ENCODE results near the gene EPHB2.
"Not testable (repeated sequence)": the region's sequence is repeated elsewhere in the genome, so short reads cannot be mapped to it uniquely, and the experiment has no call there.

Gene EPHB2

GRCh38 chr1:22837332-22837731 is 126.7 kb downstream of the EPHB2 start:
- DNase-seq (ENCODE audit: low read depth) = no peak
- no peak for TF ChIP-seq CTCF (IDR thresholded peaks at IDR 0.05; ENCODE audit: low read length, missing control alignments)
- H3K4me3 ChIP-seq (replicated peaks; ENCODE audit: low read depth, low read length) = no peak overlapping the region

GRCh38 chr1:22838965-22839364 is 128.3 kb downstream of the EPHB2 start:
- TF ChIP-seq CTCF (IDR thresholded peaks at IDR 0.05; ENCODE audit: low read length, missing control alignments) = no peak
- H3K4me3 ChIP-seq (replicated peaks; ENCODE audit: low read depth, low read length) = no peak overlapping the region
- no peak for DNase-seq (ENCODE audit: low read depth)

- H3K4me3 ChIP-seq (replicated peaks; ENCODE audit: low read depth, low read length) = no peak overlapping the region
- no peak for TF ChIP-seq CTCF (IDR thresholded peaks at IDR 0.05; ENCODE audit: low read length, missing control alignments)
- no peak for DNase-seq (ENCODE audit: low read depth)
Measured at GRCh38 chr1:22839806-22840205, 129.2 kb downstream of the EPHB2 start.

- H3K4me3 ChIP-seq (replicated peaks; ENCODE audit: low read depth, low read length) = no peak overlapping the region
- DNase-seq (ENCODE audit: low read depth) = no peak
- TF ChIP-seq CTCF (IDR thresholded peaks at IDR 0.05; ENCODE audit: low read length, missing control alignments) = no peak
Measured at GRCh38 chr1:22841142-22841541, 130.5 kb downstream of the EPHB2 start.

GRCh38 chr1:22841860-22842281 is 131.2 kb downstream of the EPHB2 start:
- TF ChIP-seq CTCF (IDR thresholded peaks at IDR 0.05; ENCODE audit: low read length, missing control alignments) = no peak
- no peak overlapping the region for H3K4me3 ChIP-seq (replicated peaks; ENCODE audit: low read depth, low read length)
- no peak for DNase-seq (ENCODE audit: low read depth)

GRCh38 chr1:22843441-22844183 is 133.0 kb downstream of the EPHB2 start:
- DNase-seq (ENCODE audit: low read depth) = not testable (repeated sequence)

GRCh38 chr1:22844621-22845020 is 134.0 kb downstream of the EPHB2 start:
- H3K4me3 ChIP-seq (replicated peaks; ENCODE audit: low read depth, low read length) = no peak overlapping the region
- no peak for TF ChIP-seq CTCF (IDR thresholded peaks at IDR 0.05; ENCODE audit: low read length, missing control alignments)
- DNase-seq (ENCODE audit: low read depth) = no peak

More at GRCh38 chr1:22843441-22844183, 133.0 kb downstream of the EPHB2 start:
- not testable (repeated sequence) for H3K4me3 ChIP-seq (replicated peaks; ENCODE audit: low read depth, low read length)

All from fibroblast of pulmonary artery (primary cell).